Fibroblast of pulmonary artery (primary cell): ENCODE data around the gene TMEM222.

Source experiments
- DNase-seq: peaks from one replicate; pipeline ENCODE4 v3.0.0-alpha.2; 2010; ENCODE audit warnings: low read depth
- H3K4me3 ChIP-seq: replicated peaks from 2 replicates; pipeline ENCODE4 v1.5.1; 2011; ENCODE audit warnings: low read depth, mild to moderate bottlenecking, control low read depth, low read length, moderate library complexity
- TF ChIP-seq, protein P1 (sequence below): IDR thresholded peaks from 2 replicates; pipeline ENCODE4 v1.5.1; 2011; ENCODE audit warnings: mild to moderate bottlenecking, control low read depth, low read length, inconsistent platforms; ENCODE audit errors: missing control alignments

TMEM222 gene

DNA sequence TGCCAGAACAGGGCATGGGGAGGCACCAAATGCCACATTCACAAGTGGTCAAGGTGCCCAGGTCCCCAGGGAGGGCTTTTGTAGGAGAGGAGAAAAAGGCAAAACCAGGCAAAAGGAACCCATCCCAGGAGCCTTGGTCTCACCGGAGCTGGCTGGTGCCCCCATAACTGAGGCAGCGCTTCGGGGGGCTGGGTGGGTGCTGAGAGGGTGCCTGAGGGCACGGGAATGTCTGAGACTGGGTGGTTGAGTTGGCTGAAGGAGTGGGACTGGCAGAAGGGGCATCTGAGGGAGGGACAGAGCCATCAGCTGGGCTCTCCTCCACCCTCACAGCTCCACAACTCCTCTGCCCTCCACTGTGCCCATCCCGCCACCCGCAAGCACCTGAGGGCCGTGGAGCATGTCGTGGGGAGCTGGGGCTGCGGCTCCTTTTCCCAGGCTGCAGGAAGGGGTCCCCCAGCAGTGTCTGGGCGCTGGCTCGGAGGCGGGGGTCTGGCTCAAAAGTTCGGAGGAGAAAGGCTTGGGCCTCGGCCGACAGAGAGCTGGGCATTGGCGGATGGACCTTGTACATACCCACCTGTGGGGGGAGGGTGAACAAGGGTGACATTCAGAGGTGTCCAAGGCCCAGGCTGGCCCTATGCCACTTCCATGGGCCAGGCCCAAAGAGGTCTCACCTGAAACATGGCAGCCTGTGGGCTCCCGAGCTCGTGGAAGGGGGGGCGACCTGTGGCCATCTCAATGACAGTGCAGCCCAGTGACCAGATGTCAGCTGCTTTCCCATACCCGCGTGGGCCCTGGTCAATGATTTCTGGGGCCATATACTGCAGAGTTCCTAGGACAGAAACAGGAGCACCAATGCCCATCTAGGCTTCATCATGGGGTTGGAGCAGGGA, 36.3 kb downstream of the TMEM222 start:
- TF ChIP-seq, protein P1, sequence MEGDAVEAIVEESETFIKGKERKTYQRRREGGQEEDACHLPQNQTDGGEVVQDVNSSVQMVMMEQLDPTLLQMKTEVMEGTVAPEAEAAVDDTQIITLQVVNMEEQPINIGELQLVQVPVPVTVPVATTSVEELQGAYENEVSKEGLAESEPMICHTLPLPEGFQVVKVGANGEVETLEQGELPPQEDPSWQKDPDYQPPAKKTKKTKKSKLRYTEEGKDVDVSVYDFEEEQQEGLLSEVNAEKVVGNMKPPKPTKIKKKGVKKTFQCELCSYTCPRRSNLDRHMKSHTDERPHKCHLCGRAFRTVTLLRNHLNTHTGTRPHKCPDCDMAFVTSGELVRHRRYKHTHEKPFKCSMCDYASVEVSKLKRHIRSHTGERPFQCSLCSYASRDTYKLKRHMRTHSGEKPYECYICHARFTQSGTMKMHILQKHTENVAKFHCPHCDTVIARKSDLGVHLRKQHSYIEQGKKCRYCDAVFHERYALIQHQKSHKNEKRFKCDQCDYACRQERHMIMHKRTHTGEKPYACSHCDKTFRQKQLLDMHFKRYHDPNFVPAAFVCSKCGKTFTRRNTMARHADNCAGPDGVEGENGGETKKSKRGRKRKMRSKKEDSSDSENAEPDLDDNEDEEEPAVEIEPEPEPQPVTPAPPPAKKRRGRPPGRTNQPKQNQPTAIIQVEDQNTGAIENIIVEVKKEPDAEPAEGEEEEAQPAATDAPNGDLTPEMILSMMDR, result no peak
- H3K4me3 ChIP-seq, result no peak overlapping the region
- no peak for DNase-seq

DNA sequence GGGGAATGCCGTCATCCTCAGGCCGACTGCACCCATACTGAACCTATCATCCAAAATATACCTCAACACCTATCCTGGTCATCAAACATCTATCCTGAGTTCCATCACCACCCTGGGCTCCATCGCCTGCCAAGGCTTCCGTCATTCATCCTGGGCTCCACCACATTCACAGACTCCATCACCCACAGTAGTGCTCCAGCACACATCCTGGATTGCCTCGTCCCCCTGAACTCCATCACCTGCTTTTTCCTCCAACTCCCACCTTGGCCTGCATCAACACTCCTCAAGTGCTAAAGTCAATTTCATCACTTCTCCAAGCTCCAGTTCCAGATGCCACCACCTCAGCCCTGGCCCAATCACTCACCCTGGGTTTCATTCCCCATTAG, 37.0 kb downstream of the TMEM222 start:
- TF ChIP-seq, protein P1, result no peak
- no peak for DNase-seq
- no peak overlapping the region for H3K4me3 ChIP-seq

DNA sequence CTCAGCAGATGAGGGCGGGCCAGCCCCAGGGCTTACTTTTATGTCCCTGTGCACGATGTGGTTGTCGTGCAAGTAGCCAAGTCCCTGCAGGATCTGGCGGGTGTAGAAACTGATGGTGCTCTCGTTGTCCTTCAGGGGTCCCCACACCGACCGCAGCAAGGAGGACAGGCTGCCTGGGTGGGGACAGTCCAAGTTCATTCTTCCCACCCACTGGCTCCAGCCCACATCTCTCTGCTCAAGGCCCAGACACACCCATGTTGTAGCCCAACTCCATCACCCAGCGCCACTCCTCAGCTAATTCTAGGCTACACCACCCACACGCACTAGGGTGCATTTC, 37.8 kb downstream of the TMEM222 start:
- H3K4me3 ChIP-seq, result no peak overlapping the region
- no peak for DNase-seq
- TF ChIP-seq, protein P1, result no peak

DNA sequence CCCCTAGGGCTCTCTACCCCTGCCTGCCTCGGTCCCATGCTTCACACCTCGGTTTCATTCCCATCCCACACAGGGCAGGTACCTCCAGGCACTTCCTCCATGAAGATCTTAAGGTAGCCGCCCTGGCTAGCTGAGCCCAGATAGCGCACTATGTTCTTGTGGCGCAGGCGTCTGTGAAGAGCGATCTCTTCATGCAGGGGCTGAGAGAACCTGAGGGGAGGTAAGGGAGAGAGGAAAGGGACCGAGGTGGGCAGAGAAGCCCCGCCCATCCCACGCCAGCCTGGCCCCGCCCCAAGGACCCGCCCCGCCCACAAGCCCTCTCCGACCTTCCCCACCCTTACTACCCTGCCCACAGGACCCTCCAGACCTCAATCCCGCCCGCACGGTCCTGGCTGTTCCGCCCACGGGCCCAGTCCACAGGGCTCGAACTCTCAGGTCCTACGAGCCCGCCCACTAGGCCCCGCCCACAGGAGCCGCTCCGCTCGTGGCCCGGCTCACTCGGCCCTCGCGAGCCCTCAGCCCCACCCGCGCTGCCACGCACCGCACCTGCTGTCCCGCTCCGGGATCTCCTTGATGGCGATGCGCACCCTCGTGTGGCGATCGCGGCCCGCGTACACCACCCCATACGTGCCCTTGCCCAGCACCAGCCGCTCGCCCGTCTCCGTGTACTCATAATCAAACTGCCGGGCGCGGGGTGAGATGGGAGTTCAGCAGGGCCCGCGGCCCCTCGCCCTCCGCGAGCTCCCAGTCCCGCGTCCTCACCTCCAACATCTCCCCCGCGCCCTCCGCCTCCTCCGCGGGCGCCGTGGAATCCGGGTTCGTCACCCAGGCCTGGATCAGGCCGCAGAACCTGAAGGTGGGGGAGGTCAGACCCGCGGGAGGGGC, 38.4 kb downstream of the TMEM222 start:
- H3K4me3 ChIP-seq, result no peak overlapping the region
- TF ChIP-seq, protein P1, result no peak
- DNase-seq, result no peak

DNA sequence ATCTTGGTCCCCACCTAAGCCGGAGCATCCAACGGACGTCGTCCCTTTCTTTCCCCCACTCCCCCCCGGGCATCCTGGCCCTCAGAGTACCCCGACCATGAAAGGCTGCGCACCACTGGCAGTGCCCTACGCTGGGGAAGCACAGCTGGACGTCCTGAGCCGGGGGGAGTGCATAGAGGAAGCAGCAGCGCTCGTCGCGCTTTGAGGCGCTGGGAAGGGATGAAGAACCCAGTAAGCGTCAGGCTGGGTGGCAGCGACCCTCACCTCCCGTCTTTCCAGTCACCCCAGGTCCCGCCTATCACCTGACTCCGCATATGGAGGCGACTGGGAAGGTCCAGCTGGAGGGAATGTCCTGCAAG, 39.1 kb downstream of the TMEM222 start:
- DNase-seq, result no peak
- H3K4me3 ChIP-seq, result no peak overlapping the region
- TF ChIP-seq, protein P1, result no peak

DNA sequence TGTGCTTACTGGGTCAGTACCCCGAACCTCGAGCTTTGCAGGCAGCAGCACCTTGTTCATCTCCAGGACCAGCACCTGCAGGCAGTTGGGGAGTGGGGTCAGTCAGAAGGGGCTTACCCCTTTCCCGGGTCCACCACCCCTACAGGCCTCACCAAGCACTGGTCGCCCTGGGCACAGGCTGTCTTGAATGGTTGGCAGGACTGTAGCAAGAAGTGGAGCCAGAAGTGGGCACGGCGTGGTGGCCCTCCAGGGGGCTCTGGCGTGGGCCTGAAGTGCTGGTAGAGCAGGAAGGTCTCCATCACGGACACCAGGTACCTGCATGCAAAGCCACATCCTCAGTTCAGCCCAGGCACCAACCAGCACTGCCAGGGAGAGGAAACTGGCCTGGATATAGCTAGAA, 39.6 kb downstream of the TMEM222 start:
- no peak overlapping the region for H3K4me3 ChIP-seq
- no peak for DNase-seq
- TF ChIP-seq, protein P1, result no peak
